ENCODE data around the gene MTAP.

DNA sequence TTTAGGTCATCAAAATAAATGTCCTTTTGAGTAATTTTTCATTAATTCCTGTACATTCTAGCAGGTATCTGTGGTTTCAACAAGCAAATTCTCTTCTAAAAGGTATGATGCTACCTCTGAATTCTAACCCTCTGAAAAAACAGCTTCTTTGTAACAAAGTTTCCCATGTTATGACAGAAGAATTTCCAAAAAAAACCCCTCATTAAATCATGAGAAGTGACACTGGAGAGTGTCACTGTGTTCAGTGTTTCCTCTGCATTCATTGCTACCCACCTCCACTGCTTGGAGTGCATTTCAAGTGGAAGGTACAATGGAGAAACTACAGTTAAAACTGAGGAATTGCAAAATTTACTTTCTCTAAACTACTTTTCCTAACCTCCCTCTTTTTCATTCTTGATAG is 181.7 kb downstream of the MTAP start:
- TF ChIP-seq, protein P1, sequence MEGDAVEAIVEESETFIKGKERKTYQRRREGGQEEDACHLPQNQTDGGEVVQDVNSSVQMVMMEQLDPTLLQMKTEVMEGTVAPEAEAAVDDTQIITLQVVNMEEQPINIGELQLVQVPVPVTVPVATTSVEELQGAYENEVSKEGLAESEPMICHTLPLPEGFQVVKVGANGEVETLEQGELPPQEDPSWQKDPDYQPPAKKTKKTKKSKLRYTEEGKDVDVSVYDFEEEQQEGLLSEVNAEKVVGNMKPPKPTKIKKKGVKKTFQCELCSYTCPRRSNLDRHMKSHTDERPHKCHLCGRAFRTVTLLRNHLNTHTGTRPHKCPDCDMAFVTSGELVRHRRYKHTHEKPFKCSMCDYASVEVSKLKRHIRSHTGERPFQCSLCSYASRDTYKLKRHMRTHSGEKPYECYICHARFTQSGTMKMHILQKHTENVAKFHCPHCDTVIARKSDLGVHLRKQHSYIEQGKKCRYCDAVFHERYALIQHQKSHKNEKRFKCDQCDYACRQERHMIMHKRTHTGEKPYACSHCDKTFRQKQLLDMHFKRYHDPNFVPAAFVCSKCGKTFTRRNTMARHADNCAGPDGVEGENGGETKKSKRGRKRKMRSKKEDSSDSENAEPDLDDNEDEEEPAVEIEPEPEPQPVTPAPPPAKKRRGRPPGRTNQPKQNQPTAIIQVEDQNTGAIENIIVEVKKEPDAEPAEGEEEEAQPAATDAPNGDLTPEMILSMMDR (IDR thresholded peaks at IDR 0.05): no peak
- no peak for TF ChIP-seq POLR2A (IDR thresholded peaks at IDR 0.05)

All from breast epithelium (tissue), 3 donors.